ENCODE results near the gene BICC1.

Gene BICC1

DNA sequence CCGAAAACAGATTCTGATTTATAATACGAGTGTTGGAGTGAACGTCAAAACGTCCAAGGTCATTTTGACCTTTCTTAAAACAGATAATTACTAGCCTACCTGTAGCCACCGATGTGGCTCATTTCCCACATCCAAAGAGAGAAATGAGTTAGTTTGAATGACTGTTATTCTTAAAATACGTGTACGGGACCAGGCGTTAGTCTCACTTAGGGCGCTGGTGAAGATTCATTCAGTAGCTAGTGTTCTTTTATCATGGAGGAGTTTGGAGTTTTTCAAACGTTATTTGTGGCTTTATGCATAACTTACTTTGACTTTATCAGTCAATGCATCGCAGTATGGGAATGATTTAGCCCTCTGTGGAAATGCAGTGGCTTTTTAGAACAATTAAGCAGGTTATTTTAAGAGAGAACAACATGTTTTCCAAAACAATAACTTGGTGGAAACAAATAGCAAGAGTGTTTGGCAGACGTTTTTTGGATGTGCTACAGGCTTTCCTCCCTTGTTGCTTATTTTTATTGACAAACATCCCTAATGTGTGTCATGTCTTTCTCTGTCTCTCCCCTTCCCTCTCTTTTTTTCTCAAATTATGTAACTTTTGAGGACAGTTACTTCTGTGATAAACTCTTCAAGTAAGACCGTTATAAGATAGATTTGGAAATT lies 1.6 kb downstream of the BICC1 start:
- no peak for DNase-seq
- in situ Hi-C loops (cut with MboI; ENCODE audit: low pct_unique_long_range_greater_than_20kb, low sequenced_read_pairs) = no loop called here

DNA sequence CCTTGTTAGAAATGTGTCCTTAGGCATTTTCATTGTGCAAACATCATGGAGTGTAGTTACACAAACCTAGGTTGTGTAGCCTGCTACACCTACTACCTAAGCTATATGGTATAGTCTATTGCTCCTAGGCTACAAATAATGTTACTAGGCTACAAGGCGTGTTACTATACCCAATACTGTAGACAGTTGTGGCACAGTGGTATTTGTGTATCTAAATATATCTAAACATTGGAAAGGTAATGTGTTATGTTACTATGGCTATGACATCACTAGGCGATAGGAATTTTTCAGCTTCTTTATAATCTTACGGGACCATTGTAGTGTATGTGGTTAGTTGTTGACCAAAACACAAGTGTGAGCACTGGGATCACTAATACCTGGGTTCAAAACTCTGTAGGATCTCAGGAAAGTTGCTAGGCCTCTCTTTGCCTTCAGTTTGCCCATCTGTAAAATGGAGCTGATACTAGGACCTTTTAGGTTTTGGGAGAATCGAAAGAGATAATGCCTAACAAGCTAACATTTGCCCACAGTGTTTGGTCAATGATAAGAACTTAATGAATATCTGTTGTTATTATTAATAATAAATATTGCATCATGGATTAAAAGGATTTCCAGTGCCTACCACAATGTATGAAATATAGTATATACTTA lies 2.7 kb downstream of the BICC1 start:
- DNase-seq = no peak
- in situ Hi-C loops (cut with MboI; ENCODE audit: low pct_unique_long_range_greater_than_20kb, low sequenced_read_pairs) = no loop called here

DNA sequence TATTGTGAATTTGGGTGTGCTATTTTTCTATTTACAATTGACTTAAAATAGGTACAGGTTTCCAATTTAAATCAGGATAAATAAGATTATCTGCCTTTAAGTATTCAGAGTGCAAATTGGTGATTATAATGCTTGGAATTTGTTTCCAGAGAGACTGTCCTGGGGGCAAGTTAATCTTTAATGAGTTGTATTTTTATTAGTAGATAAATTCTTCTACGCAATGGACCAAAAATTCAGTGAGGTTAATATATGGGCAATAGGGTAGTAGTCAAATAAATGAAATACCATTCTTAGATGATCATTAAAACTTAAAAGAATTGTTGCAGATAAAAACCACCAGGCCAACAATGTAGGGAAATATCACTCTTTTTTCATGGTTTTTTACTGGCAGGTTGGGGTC lies 3.4 kb downstream of the BICC1 start:
- no peak for DNase-seq
- in situ Hi-C loops (cut with MboI; ENCODE audit: low pct_unique_long_range_greater_than_20kb, low sequenced_read_pairs) = no loop called here

DNA sequence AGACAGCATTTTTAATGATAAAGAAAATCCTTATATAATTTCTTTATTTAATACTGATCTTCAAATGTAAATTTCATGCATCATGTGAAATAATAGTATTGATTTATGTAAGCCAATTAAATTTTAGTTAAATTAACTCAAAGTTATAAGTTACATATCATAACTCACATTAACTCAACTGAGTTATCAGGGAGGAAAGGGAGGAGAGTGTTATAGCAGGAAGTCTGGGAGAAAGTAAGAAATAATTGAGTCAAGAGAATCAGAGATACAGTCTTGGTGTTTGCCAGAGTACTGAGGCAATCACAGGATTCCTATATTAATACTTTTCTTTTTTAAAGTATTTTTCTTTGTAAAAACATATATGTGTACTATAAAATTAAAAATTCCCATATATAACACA lies 4.0 kb downstream of the BICC1 start:
- DNase-seq = no peak
- in situ Hi-C loops (cut with MboI; ENCODE audit: low pct_unique_long_range_greater_than_20kb, low sequenced_read_pairs) = no loop called here

DNA sequence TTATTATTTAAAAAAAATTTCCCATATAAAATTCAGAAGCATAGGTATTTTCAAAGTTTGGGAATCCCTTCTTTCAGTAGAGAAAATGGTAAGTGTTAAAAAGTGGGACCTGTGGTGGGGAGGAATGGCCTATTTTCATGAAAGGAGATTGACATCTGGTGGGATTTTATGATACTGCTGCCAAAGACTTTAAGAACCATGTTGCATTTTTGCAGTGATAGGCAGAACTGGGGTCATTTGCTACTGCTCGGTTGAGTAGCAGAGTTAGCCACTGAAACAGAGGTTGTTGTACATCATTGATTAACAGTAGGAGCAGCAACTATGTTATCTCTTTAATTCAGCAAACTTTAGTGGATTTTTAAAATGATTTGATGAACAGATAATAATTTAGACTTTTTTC lies 4.4 kb downstream of the BICC1 start:
- in situ Hi-C loops (cut with MboI; ENCODE audit: low pct_unique_long_range_greater_than_20kb, low sequenced_read_pairs) = no loop called here
- DNase-seq = no peak

DNA sequence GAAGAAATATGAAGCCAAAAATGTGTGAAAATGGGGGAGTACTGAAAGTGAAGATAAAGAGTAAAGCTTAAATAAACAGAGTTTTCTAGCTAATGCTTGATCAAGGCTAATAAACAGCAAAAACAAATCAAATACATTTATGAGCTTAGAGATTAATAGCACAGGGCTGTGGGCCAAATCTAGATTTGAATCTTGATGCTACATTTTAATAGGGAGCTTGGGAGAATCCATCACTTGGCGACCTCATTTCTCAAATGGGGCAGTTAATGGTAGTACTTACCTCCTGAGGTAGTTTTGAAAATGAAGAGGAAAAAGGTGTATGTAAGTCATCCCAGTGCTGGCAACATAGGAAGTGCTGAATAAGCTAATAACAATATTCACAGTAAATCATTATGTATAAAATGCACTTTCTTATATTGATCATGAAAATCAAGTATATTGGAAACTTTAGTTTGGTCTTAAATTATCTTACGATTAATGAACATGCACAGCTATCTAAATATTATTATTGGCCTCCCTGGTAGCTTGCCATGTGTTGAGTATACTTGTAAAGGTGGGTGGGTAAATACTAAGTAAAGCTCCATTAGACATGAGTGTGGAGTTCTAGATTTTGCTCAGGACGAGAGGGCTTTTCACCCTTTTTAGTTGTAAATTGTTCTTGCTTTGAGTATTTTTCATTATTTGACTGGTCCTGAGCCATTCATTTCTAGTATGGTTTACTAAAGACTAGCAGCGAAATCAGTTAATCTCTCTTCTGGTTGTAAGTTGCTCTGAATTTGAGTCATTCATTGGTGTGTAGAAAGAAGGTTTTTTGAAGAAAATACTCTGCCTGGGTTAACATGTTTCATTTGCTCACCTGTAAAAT lies 5.1 kb downstream of the BICC1 start:
- in situ Hi-C loops (cut with MboI; ENCODE audit: low pct_unique_long_range_greater_than_20kb, low sequenced_read_pairs) = no loop called here

DNA sequence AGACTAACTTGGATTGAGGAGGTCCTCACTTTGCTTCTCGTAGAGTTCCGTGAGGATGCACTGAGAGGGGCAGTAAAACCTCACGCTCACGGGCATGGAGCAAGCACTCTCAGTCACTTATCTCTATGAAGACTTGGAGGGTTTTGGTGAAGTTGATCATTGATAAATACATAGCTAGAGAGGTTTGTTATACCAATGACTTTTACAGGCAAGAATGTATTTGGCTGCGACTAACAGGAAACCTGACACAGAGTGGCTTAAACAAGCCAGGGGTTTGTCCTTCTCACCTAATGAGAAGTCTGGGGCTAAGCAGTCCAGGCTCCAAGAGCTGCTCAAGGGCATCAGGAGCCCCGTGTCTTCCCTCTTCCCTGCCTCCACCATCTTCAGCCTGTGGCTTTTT lies 6.1 kb downstream of the BICC1 start:
- DNase-seq = no peak
- in situ Hi-C loops (cut with MboI; ENCODE audit: low pct_unique_long_range_greater_than_20kb, low sequenced_read_pairs) = no loop called here

More for the DNA sequence above, 5.1 kb downstream of the BICC1 start:
- DNase-seq = no peak

DNA sequence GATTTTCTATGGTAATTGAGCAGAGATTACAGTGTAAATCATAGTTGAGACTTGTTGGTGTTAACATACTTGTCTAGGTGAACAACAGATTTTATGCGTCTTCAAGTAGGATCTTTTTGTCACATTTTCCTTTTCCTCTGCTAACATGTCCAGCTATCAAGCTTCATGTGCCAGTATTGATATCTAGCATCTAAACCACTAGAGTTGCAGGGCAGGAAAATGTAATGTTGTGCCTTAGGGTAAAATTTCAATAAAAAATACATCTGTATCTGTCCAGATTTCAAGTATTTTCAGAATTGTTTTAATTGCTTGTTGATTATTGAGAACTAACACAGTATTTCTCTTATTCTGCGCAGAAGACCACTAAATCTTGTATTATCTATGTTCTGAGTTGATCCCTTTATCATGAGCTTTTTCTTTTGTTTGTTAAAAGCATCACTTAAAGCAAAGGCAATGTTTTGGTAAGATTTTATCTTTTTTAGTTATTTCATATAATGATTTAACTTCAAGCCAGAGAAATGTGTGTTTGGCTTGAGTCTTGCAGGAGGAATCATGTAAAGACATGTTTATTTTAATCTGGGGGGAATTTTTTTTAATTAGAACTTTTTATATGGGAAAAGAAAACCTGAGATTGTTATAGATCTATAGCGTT lies 16.5 kb downstream of the BICC1 start:
- in situ Hi-C loops (cut with MboI; ENCODE audit: low pct_unique_long_range_greater_than_20kb, low sequenced_read_pairs) = no loop called here

DNA sequence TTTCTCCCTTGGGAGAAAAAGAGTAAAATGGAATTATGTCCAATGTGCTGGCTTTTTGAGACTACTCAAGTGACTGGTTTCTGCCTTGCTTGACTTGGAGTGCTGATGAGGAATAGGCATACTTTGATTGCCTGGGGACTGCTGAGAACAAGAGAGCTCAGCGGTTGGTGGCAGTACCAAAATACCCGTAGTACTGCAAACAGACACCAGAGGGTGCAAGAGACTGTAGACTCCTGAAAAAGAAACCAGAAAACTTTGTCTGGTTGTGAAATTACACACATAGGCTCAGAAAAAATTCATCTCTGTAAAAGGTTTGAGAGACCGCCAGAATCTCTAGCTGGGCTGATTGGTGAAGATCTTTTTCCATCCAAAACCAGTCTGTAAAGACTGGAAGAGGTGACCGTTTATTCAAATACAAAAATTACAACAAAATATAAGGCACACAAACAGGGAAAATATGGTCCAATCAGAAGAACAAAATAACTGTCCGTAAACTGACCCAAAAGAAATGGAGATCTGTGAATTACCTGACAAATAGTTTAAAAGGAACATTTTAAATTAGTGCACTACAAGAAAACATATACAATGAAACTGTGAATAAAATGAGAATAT lies 18.5 kb downstream of the BICC1 start:
- in situ Hi-C loops (cut with MboI; ENCODE audit: low pct_unique_long_range_greater_than_20kb, low sequenced_read_pairs) = no loop called here
- DNase-seq = peak; percentile 93

More for the DNA sequence above, 16.5 kb downstream of the BICC1 start:
- DNase-seq = no peak

DNA sequence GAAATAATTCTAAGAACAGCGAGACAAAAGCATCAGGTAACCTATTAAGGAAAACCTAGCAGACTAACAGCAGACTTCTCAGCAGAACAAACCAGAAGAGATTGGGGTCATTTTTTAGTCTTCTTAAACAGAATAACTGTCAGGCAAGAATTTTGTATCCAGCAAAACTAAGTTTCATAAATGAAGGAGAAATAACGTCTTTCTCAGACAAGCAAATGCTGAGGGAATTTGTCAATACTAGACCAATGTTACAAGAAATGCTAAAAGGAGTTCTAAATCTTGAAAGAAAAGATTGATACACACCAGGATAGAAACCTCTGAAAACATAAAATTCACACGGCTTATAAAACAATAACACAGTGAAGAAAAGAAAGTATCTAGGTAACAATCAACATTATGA lies 22.6 kb downstream of the BICC1 start:
- DNase-seq = no peak
- in situ Hi-C loops (cut with MboI; ENCODE audit: low pct_unique_long_range_greater_than_20kb, low sequenced_read_pairs) = no loop called here

DNA sequence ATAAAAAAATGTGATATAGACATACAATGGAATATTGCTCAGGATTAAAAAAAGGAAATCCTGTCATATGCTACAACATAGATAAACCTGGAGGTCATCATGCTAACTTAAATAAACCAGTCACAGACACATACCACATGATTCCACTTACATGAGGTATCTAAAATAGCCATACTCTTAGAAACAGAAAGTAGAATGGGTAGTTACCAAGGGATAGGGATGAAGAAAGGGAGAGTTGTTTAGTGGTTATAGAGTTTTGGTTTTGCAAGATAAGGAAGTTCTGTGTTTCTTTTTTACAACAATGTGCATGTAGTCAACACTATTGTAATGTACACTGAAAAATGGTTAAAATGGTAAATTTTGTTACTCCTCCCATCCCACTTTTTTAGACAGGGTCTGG lies 30.5 kb downstream of the BICC1 start:
- in situ Hi-C loops (cut with MboI; ENCODE audit: low pct_unique_long_range_greater_than_20kb, low sequenced_read_pairs) = no loop called here
- peak; percentile 9 for DNase-seq

DNA sequence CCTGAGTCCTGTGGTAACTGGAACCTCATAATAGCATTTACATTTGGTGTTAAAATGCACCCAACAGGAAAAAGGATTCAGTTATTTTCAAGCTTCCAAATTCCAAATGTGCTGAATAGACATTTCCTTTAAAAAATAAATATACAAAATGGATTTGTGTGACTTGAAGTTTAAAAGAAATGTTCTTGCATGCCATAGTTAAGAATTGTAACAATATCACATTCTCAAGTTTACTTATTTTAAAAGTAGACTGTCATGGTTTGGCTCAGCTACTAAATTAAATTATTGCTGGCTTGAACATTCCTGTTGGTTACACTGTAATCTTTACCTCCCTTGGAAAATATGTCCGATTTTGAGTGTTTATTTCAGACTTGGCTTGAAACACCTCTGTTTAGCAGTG lies 31.5 kb downstream of the BICC1 start:
- in situ Hi-C loops (cut with MboI; ENCODE audit: low pct_unique_long_range_greater_than_20kb, low sequenced_read_pairs) = no loop called here
- no peak for DNase-seq

DNA sequence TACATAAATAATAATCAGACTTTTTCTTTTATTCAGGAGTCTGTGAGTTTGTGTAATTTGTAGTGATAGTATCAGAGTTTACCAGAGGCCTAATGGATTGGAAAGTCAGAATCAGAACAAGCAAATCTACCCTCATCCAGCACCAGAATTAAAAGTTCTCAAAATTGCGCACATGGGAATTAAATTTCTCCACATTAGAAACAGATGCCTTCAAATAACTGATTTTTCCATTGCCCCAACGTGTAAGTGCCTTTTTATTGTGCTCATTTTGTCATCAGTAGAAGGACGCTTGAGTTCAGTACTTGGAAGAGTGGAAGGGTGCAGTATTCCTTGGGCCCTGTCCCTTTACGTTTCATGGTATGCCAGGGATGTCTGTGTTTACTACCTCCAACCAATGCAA lies 32.8 kb downstream of the BICC1 start:
- in situ Hi-C loops (cut with MboI; ENCODE audit: low pct_unique_long_range_greater_than_20kb, low sequenced_read_pairs) = no loop called here
- no peak for DNase-seq

DNA sequence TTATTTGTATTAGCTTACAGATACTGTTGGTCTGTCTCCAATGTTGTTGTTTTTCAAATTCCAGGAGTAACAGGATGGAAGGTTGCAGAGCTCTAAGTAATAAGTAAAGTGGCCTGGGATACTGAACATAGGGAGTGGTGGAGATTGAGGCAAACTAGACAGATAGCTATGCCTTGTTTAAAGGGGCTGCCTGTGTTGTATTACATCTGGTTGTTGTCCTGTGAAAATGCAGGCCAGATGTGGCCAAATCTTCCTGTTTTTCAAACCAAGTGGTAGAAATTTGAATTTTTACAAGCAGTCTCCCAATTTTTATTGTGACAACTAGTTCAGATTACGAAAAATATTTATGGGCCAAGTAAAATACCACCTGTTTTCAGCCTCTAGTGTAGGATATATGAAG lies 33.5 kb downstream of the BICC1 start:
- in situ Hi-C loops (cut with MboI; ENCODE audit: low pct_unique_long_range_greater_than_20kb, low sequenced_read_pairs) = no loop called here
- DNase-seq = no peak

DNA sequence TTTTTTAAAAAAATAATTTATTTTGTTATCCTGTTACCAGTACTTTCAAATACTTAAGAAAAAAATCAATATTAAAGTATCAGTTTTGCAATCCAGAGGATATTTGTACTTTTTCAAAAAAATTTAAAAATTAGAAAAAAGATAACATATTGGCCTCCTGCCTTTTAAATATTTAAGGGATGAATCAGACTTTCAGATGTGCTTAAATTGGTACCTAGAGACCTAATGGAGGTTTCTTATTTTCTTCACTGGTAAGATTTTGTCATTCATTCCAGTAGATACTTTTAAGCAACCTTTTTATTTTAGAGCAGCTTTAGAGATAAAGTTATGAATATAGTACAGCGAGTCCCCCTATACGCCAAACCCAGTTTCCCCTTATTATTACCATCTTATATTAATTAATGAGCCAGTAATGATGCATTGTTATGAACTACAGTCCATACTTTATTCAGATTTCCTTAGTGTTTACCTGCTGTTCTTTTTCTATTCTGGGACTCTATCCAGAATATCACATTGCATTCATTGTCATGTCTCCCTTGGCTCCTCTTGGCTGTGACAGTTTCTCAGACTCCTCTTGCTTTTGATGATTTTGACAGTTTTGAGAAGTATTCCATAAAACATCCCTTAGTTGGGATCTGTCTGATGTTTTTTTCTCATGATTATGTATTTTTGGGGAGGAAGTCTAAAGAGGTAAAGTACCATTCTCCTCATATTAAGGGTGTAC lies 34.2 kb downstream of the BICC1 start:
- no peak for DNase-seq
- in situ Hi-C loops (cut with MboI; ENCODE audit: low pct_unique_long_range_greater_than_20kb, low sequenced_read_pairs) = no loop called here

DNA sequence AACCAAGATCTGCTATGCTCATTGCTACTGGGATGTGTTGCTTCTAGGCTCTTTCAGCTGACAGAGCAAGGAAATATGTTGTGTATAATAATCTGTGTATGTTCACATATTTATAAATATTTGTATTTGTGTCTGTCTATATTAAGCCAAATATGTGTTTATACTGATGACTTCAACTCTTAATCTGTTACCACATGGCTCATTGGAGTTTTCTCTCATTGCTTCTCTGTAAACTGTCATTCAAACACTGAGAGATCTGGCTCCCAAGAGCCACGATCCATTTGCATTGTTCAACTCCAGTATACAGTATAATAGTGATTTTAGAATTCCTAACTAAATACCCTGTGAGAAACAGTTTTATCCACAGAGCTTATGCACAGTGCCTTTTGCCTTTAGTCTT lies 35.3 kb downstream of the BICC1 start:
- DNase-seq = no peak
- in situ Hi-C loops (cut with MboI; ENCODE audit: low pct_unique_long_range_greater_than_20kb, low sequenced_read_pairs) = no loop called here

DNA sequence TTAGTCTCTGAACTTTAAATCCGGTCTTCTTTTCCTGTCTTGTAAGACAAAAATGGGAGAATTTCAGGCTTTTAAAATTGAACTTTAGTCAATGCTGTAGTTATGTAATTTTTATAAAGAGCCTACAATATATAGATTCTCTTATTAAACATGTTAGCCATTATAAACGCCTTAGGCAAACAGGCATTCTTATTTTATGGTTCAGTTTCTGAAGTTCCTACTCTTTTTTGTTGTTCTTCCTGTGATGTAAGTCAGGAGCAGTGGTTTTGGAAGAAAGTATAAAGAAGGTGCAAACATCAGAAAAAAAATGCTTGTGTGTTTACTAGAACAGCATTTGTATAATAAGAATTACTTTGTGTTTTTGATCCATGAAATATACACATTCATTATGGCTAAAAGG lies 41.6 kb downstream of the BICC1 start:
- in situ Hi-C loops (cut with MboI; ENCODE audit: low pct_unique_long_range_greater_than_20kb, low sequenced_read_pairs) = no loop called here
- DNase-seq = no peak

DNA sequence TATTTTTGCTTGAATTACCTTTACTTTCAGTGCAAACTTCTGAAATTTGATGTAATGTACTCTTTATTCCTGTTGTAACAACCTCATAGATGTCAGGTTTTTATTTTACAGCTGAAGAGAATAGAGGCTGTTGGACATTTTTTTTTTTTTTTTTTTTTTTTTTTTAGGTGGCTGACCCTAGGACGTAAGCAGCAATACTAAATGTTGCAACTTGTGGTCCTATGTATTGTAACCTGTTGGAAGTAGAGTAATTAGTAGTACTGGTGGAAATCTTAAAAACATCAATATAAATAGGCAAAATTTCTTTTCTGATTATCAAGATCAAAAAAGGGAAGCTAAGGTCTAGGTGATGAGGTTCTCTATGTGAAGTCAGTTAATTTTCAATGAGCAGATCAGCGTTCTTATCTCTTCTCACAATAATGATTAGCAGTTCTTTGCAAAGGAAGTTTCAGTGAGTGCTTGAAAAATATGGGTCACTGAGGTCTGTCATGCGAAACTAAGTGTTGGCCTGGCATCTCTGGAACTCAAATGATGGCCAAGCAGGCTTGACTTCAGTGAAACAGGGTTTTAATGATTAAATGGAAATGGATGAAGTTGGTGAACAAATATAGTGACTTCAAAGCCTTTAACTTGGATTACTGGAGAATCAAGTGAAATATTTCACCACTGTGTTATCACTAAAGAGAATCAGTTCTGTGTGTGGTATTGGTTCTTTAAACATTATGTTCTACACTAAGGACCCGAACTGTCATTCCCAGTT lies 42.7 kb downstream of the BICC1 start:
- peak; percentile 28 for DNase-seq
- in situ Hi-C loops (cut with MboI; ENCODE audit: low pct_unique_long_range_greater_than_20kb, low sequenced_read_pairs) = no loop called here
